SK-N-SH treated with all-trans-retinoic acid at 6 μM for 48 hours (cell line): ENCODE data around the gene IL3RA.
A peak's percentile ranks its signal among the peaks of the same experiment; 100 is the strongest.
"Not testable (repeated sequence)": the region's sequence is repeated elsewhere in the genome, so short reads cannot be mapped to it uniquely, and the experiment has no call there.

Experiments
- ATAC-seq: fragments of 200-7000 bp; cut with Tn5 transposase; 3 replicates; pipeline ENCODE4 v1.9.1; 2020; ENCODE audit warnings: mild to moderate bottlenecking, moderate library complexity
- ARNTL ChIP-seq: fragments of 450-650 bp; formaldehyde crosslinking; IDR thresholded peaks from 2 replicates; pipeline ENCODE4 v1.5.0; 2020; ENCODE audit warnings: low read depth, mild to moderate bottlenecking, moderate library complexity, borderline replicate concordance
- BACH2 ChIP-seq: fragments of 250-450 bp; sonication (Bioruptor Pico); IDR thresholded peaks from 2 replicates; pipeline ENCODE4 v1.9.0; 2021; ENCODE audit warnings: mild to moderate bottlenecking, borderline replicate concordance
- GLIS3 ChIP-seq: fragments of 250-450 bp; sonication (Bioruptor Pico); IDR thresholded peaks from 2 replicates; pipeline ENCODE4 v1.5.0; 2020; ENCODE audit warnings: mild to moderate bottlenecking, moderate library complexity
- ISL1 ChIP-seq: fragments of 250-450 bp; sonication (Bioruptor Pico); IDR thresholded peaks from 2 replicates; pipeline ENCODE4 v2.1.2; 2022; ENCODE audit warnings: mild to moderate bottlenecking, moderate library complexity
- PATZ1 ChIP-seq: fragments of 250-450 bp; sonication (Bioruptor Pico); IDR thresholded peaks from 2 replicates; pipeline ENCODE4 v1.8.0; 2020; ENCODE audit warnings: mild to moderate bottlenecking, moderate library complexity, borderline replicate concordance
- POU6F1 ChIP-seq: fragments of 250-450 bp; sonication (Bioruptor Pico); IDR thresholded peaks from 2 replicates; pipeline ENCODE4 v1.8.0; 2021; ENCODE audit warnings: low read depth, mild to moderate bottlenecking, moderate library complexity, borderline replicate concordance
- PPARA ChIP-seq: fragments of 250-450 bp; sonication (Bioruptor Pico); IDR thresholded peaks from 2 replicates; pipeline ENCODE4 v1.5.0; 2020; ENCODE audit warnings: mild to moderate bottlenecking, borderline replicate concordance
- RARB ChIP-seq: fragments of 250-450 bp; sonication (Bioruptor Pico); IDR thresholded peaks from 2 replicates; pipeline ENCODE4 v1.8.0; 2021; ENCODE audit warnings: mild to moderate bottlenecking, moderate library complexity
- SNAI2 ChIP-seq: fragments of 250-450 bp; sonication (Bioruptor Pico); IDR thresholded peaks from 2 replicates; pipeline ENCODE4 v1.5.0; 2020; ENCODE audit warnings: mild to moderate bottlenecking, moderate library complexity
- TCF4 ChIP-seq: fragments of 250-450 bp; sonication (Bioruptor Pico); IDR thresholded peaks from 2 replicates; pipeline ENCODE4 v1.8.0; 2021; ENCODE audit warnings: mild to moderate bottlenecking, moderate library complexity, borderline replicate concordance
- TOX ChIP-seq: fragments of 250-450 bp; sonication (Bioruptor Pico); IDR thresholded peaks from 2 replicates; pipeline ENCODE4 v1.8.0; 2021; ENCODE audit warnings: mild to moderate bottlenecking, moderate library complexity, borderline replicate concordance
- TSHZ2 ChIP-seq: fragments of 250-450 bp; sonication (Bioruptor Pico); IDR thresholded peaks from 2 replicates; pipeline ENCODE4 v1.5.0; 2020; ENCODE audit warnings: mild to moderate bottlenecking, moderate library complexity
- ZC3H10 ChIP-seq: fragments of 250-450 bp; sonication (Bioruptor Pico); IDR thresholded peaks from 2 replicates; pipeline ENCODE4 v1.5.1; 2021; ENCODE audit warnings: mild to moderate bottlenecking, moderate library complexity
- ZFP3 ChIP-seq: fragments of 250-450 bp; sonication (Bioruptor Pico); IDR thresholded peaks from 2 replicates; pipeline ENCODE4 v1.5.0; 2020; ENCODE audit warnings: mild to moderate bottlenecking, moderate library complexity
- ZFP30 ChIP-seq: fragments of 450-650 bp; formaldehyde crosslinking; IDR thresholded peaks from 2 replicates; pipeline ENCODE4 v1.5.0; 2022; ENCODE audit warnings: mild to moderate bottlenecking, moderate library complexity
- ZNF565 ChIP-seq: fragments of 450-650 bp; formaldehyde crosslinking; conservative IDR thresholded peaks from 2 replicates; pipeline ENCODE4 v1.5.0; 2020; ENCODE audit warnings: low read depth, mild to moderate bottlenecking, moderate library complexity
- ZNF8 ChIP-seq: fragments of 450-650 bp; formaldehyde crosslinking; IDR thresholded peaks from 2 replicates; pipeline ENCODE4 v1.5.0; 2020; ENCODE audit warnings: mild to moderate bottlenecking, moderate library complexity
- TF ChIP-seq, protein P1 (sequence below): fragments of 250-450 bp; sonication (Bioruptor Pico); IDR thresholded peaks from 2 replicates; pipeline ENCODE4 v1.5.1; 2021; ENCODE audit warnings: mild to moderate bottlenecking, moderate library complexity

IL3RA gene

GRCh38 chrX:1401611-1402430 lies 65.2 kb downstream of the IL3RA start:
- TF ChIP-seq ZC3H10 (no peak), POU6F1 (CRISPR knock-in tag) (no peak), PPARA (CRISPR knock-in tag) (no peak), RARB (CRISPR knock-in tag) (no peak), ZFP3 (CRISPR knock-in tag) (no peak)
- TF ChIP-seq, protein P1, sequence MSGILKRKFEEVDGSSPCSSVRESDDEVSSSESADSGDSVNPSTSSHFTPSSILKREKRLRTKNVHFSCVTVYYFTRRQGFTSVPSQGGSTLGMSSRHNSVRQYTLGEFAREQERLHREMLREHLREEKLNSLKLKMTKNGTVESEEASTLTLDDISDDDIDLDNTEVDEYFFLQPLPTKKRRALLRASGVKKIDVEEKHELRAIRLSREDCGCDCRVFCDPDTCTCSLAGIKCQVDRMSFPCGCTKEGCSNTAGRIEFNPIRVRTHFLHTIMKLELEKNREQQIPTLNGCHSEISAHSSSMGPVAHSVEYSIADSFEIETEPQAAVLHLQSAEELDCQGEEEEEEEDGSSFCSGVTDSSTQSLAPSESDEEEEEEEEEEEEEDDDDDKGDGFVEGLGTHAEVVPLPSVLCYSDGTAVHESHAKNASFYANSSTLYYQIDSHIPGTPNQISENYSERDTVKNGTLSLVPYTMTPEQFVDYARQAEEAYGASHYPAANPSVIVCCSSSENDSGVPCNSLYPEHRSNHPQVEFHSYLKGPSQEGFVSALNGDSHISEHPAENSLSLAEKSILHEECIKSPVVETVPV (CRISPR knock-in tag), result no peak
- ATAC-seq, result peak; percentile 15; the same call in 2 of the 3 replicates

DNA sequence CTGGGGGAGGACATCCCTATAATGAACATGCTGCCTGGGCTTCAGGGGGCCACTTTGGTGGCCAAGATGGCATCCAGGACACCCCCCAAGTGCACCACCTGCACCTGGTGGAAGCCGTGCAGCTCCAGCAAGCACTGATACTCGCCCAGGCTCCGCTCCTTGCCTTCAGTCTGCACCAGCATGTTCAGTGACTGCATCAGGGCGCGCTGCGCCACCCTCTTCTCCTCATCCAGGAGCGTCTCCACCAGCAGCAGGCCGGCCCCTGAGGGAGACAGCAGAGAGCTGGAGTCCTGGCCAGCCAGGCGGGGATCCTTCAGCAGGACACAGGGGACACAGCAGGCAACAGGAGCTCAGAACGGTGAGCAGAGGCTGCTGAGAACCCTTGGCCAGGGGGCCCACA lies 66.6 kb downstream of the IL3RA start:
- ATAC-seq, result no peak
- TF ChIP-seq ZNF565, result no peak
- TF ChIP-seq GLIS3 (CRISPR knock-in tag), result no peak
- TF ChIP-seq ISL1 (CRISPR knock-in tag), result no peak

- ATAC-seq, result not testable (repeated sequence)
Measured at GRCh38 chrX:1403867-1404266, 67.3 kb downstream of the IL3RA start.

- not testable (repeated sequence) for ATAC-seq
Measured at GRCh38 chrX:1405769-1406168, 69.2 kb downstream of the IL3RA start.

- no peak for ATAC-seq
- TF ChIP-seq BACH2, result no peak
- TF ChIP-seq ZFP3 (CRISPR knock-in tag), result no peak
- TF ChIP-seq ZNF8 (CRISPR knock-in tag), result no peak
- no peak for TF ChIP-seq TOX
- no peak for TF ChIP-seq SNAI2 (CRISPR knock-in tag)
- TF ChIP-seq ZFP30, result no peak
- no peak for TF ChIP-seq PATZ1
- no peak for TF ChIP-seq ZC3H10
- no peak for TF ChIP-seq TCF4
Measured at GRCh38 chrX:1407035-1407434, 70.5 kb downstream of the IL3RA start.

- TF ChIP-seq TSHZ2, result no peak
- no peak for TF ChIP-seq ZFP3 (CRISPR knock-in tag)
- TF ChIP-seq PPARA (CRISPR knock-in tag), result no peak
- TF ChIP-seq ISL1 (CRISPR knock-in tag), result no peak
- TF ChIP-seq ARNTL (CRISPR knock-in tag), result no peak
- no peak; the same call in 2 of the 3 replicates for ATAC-seq
Measured at GRCh38 chrX:1411326-1411725, 74.7 kb downstream of the IL3RA start.
